HTR-8/SVneo (cell line): ENCODE measurements around the gene DPY30.
A peak's percentile ranks its signal among the peaks of the same experiment; 100 is the strongest.

ENCODE experiments used
- DNase-seq: peaks from one replicate; pipeline ENCODE4 v3.0.0; 2011; ENCODE audit warnings: low spot score, mixed read lengths; ENCODE audit not compliant: insufficient read length
- FAIRE-seq: peaks from 2 replicates; lab custom pipeline; 2011; peaks lifted over from hg19 to GRCh38; lab: Jason Lieb, UNC

The DPY30 gene

GRCh38 chr2:31980674-31981356 is 58.8 kb downstream of the DPY30 start:
- peak; percentile 56 for DNase-seq
- FAIRE-seq: no peak

GRCh38 chr2:31979956-31980355 is 59.6 kb downstream of the DPY30 start:
- FAIRE-seq: no peak
- no peak for DNase-seq

DNA sequence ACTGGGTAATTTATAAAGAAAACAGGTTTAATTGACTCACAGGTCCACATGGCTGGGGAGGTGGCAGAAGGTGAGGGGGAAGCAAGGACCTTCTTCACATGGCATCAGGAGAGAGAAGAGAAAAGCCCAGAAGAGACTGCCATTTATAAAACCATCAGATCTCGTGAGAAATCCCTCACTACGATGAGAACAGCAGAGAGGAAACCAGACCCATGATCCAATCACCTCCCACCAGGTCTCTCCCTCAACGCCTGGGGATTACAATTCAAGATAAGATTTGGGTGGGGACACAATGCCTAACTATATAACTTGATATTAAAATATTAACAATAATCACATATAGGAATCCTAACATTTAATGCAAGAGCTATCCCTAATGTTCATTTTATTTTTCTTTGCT is 60.6 kb downstream of the DPY30 start:
- FAIRE-seq (no peak), DNase-seq (no peak)

DNA sequence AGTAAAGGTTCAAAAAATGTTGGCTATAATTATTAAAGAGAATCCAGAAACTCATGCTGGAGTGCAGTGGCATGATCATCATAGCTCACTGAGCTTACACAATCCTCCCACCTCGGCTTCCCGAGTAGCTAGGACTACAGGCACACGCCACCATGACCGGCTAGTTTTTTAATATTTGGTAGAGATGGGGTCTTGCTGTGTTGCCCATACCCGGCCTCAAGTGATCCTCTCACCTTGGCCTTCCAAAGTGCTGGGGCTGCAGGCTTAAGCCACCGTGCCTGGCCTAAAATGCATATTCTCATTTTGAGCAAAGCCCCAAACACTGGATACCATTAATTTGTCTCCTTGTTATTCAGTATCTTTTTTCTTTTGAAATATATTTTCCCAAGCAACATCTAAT is 61.2 kb downstream of the DPY30 start:
- DNase-seq (no peak), FAIRE-seq (no peak)
